ENCODE data around the gene KIF15.

GRCh38 chr3:44861412-44862225, 100.0 kb downstream of the KIF15 start, which contains the start of gene TMEM42:
- TF ChIP-seq CTCF (conservative IDR thresholded peaks at IDR 0.05; ENCODE audit: low read length) (no peak), EZH2phosphoT487 (IDR thresholded peaks at IDR 0.05; ENCODE audit: borderline replicate concordance) (no peak)
